A549 (cell line): ENCODE data around the gene ABCB4. TPM values are rescaled to one million over a fixed set of nuclear protein-coding genes. Genes with fewer than 3 reads are reported as not detected.

Experiments
- ATAC-seq, 2 experiments: fragments of 200-7000 bp in 1 of 2; fragments of >200 bp in 1 of 2; cut with Nextera tagmentation in 1 of 2; cut with Tn5 transposase in 1 of 2; 3 replicates each; pipeline versions ENCODE4 v1.8.0 to v1.9.1; 2018 to 2020; ENCODE audit warnings: mild to moderate bottlenecking in 1 of 2, moderate library complexity in 1 of 2
- CTCF ChIA-PET: fragments of 300-600 bp; sonication (Branson Sonifier 250); formaldehyde crosslinking; extraction: SDS; loops from one replicate; lab custom pipeline; 2021; ENCODE audit warnings: antibody characterized with exemption, inconsistent platforms; lab: Yijun Ruan, JAX
- POLR2A ChIA-PET: fragments of 350-600 bp; formaldehyde crosslinking; extraction: SDS; loops from one replicate; lab custom pipeline; 2021; ENCODE audit warnings: antibody characterized with exemption, inconsistent platforms; lab: Yijun Ruan, JAX
- DNase-seq, 2 experiments: peaks; one replicate each; pipeline versions ENCODE4 v3.0.0 to v3.0.0-alpha.2; 2011 to 2016; ENCODE audit warnings: low read depth in 1 of 2, low spot score in 1 of 2
- FAIRE-seq: peaks from 2 replicates; lab custom pipeline; 2011; peaks lifted over from hg19 to GRCh38; lab: Jason Lieb, UNC
- H3K27ac ChIP-seq, 2 experiments: fragments of >200 bp; sonication (Bioruptor Twin); formaldehyde crosslinking; 3 replicates each; pipeline ENCODE4 v1.5.1; 2016 to 2017
- H3K4me1 ChIP-seq: fragments of >200 bp; sonication (Bioruptor Twin); formaldehyde crosslinking; 3 replicates; pipeline ENCODE4 v1.6.1; 2016
- H3K4me2 ChIP-seq: fragments of >200 bp; sonication (Bioruptor Twin); formaldehyde crosslinking; 3 replicates; pipeline ENCODE4 v1.6.1; 2016
- H3K4me3 ChIP-seq: fragments of >200 bp; sonication (Bioruptor Twin); formaldehyde crosslinking; 3 replicates; pipeline ENCODE4 v1.5.1; 2016
- H3K9me3 ChIP-seq: fragments of >200 bp; sonication (Bioruptor Twin); formaldehyde crosslinking; 3 replicates; pipeline ENCODE4 v1.6.1; 2016
- ATOH8 ChIP-seq: fragments of 250-450 bp; sonication (Bioruptor Pico); IDR thresholded peaks from 2 replicates; pipeline ENCODE4 v1.5.0; 2020; ENCODE audit warnings: low read depth, mild to moderate bottlenecking, moderate library complexity
- CTCF ChIP-seq: fragments of >200 bp; sonication (Bioruptor Twin); formaldehyde crosslinking; IDR thresholded peaks from 3 replicates; pipeline ENCODE4 v1.5.1; 2016
- FOSL2 ChIP-seq, 2 experiments: fragments of 450-650 bp in 1 of 2; fragments of >200 bp in 1 of 2; sonication (Bioruptor Twin) in 1 of 2; formaldehyde crosslinking; IDR thresholded peaks; 2 replicates each; pipeline versions ENCODE4 v1.5.0 to v1.6.1; 2016 to 2020; ENCODE audit warnings: mild to moderate bottlenecking in 1 of 2, moderate library complexity in 1 of 2
- HES2 ChIP-seq: fragments of >200 bp; sonication (Bioruptor Twin); formaldehyde crosslinking; IDR thresholded peaks from 2 replicates; pipeline ENCODE4 v1.6.1; 2016
- HOXA7 ChIP-seq: fragments of 250-450 bp; sonication (Bioruptor Pico); IDR thresholded peaks from 2 replicates; pipeline ENCODE4 v1.5.0; 2020; ENCODE audit warnings: mild to moderate bottlenecking, moderate library complexity
- HOXB13 ChIP-seq: fragments of 250-450 bp; sonication (Bioruptor Pico); IDR thresholded peaks from 2 replicates; pipeline ENCODE4 v1.5.0; 2020; ENCODE audit warnings: low read depth, mild to moderate bottlenecking, moderate library complexity
- HOXB5 ChIP-seq: fragments of 250-450 bp; sonication (Bioruptor Pico); IDR thresholded peaks from 2 replicates; pipeline ENCODE4 v1.5.0; 2020; ENCODE audit warnings: mild to moderate bottlenecking, moderate library complexity
- MAFK ChIP-seq: fragments of 450-650 bp; IDR thresholded peaks from 2 replicates; pipeline ENCODE4 v1.6.1; 2014; ENCODE audit not compliant: partially characterized antibody
- MAZ ChIP-seq: fragments of 150-350 bp; IDR thresholded peaks from 2 replicates; pipeline ENCODE4 v1.6.1; 2014; ENCODE audit warnings: antibody characterized with exemption, low read depth, low read length, borderline replicate concordance
- MYC ChIP-seq: IDR thresholded peaks from 2 replicates; pipeline ENCODE4 v1.6.1; 2012; ENCODE audit warnings: mild to moderate bottlenecking, inconsistent platforms, low read length, improper control_type of control experiment, borderline replicate concordance
- PHF8 ChIP-seq: fragments of 200-600 bp; sonication (generic); IDR thresholded peaks from 2 replicates; pipeline ENCODE4 v1.6.1; 2016; ENCODE audit warnings: low read depth, mild to moderate bottlenecking, antibody characterized with exemption, moderate library complexity, borderline replicate concordance
- RAD21 ChIP-seq, 2 experiments: fragments of >200 bp in 1 of 2; sonication (Bioruptor Twin) in 1 of 2; formaldehyde crosslinking in 1 of 2; IDR thresholded peaks in 1 of 2; conservative IDR thresholded peaks in 1 of 2; 2 replicates in 1 of 2; 3 replicates in 1 of 2; pipeline ENCODE4 v1.6.1; 2012 to 2018; ENCODE audit warnings: inconsistent platforms in 1 of 2
- REST ChIP-seq: fragments of 200-600 bp; sonication (generic); IDR thresholded peaks from 2 replicates; pipeline ENCODE4 v1.6.1; 2016; ENCODE audit warnings: antibody characterized with exemption, mild to moderate bottlenecking, moderate library complexity
- SMC3 ChIP-seq: fragments of >200 bp; sonication (Bioruptor Twin); formaldehyde crosslinking; IDR thresholded peaks from 3 replicates; pipeline ENCODE4 v1.6.1; 2018; ENCODE audit warnings: inconsistent platforms
- ZC3H11A ChIP-seq: fragments of 450-650 bp; IDR thresholded peaks from 2 replicates; pipeline ENCODE4 v1.6.1; 2014; ENCODE audit warnings: antibody characterized with exemption, mild to moderate bottlenecking
- WGBS: methylation state at CpG from one replicate; pipeline ENCODE4 v1.1.6; 2017; ENCODE audit errors: missing lambda C conversion rate; 5-methylcytosine and 5-hydroxymethylcytosine counted together
- polyA plus RNA-seq, 4 experiments: library from polyadenylated mRNA; depleted of rRNA in 3 of 4; stranded (reverse); fragments of >200 nt; fragmentation: RNase III in 1 of 4; extraction: RNeasy Plus Mini Kit Qiagen cat#74134 plus additional on column Dnase treatment in 1 of 4; gene quantifications; 2 replicates in 3 of 4; 3 replicates in 1 of 4; pipeline ENCODE4 v1.2.3, GENCODE V29; 2011 to 2017

ABCB4 gene
- polyA plus RNA-seq, 2 of the 4 experiments (the other 2 are of a cell fraction) = 0.12 TPM; not detected in 1

GRCh38 chr7:87510411-87510875 is 35.0 kb upstream of the ABCB4 start:
- ATAC-seq = no peak
- no peak for TF ChIP-seq PHF8
- TF ChIP-seq, all 56 proteins: peak for 0
- no peak for DNase-seq
- Histone ChIP-seq H3K27ac (no peak overlapping the region), H3K4me3 (no peak overlapping the region), H3K9me3 (no peaks in the 10 kb centered on the region), H3K4me1 (no peaks in the 10 kb centered on the region), H3K4me2 (no peak overlapping the region)
- POLR2A ChIA-PET = no interaction called here
- 64% methylated on average over 1 of the region's 1 CpG for WGBS
- CTCF ChIA-PET = no interaction called here
- no peak for FAIRE-seq

- Histone ChIP-seq H3K27ac (no peak overlapping the region), H3K4me3 (no peak overlapping the region), H3K9me3 (no peaks in the 10 kb centered on the region), H3K4me2 (no peak overlapping the region), H3K4me1 (no peaks in the 10 kb centered on the region)
- ChIA-PET POLR2A (no interaction called here), CTCF (interaction anchor here (1.2 kb wide), 1 partner anchor 377 kb away, joined by 4 read pairs; no protein-coding TSS in a partner anchor)
- ATAC-seq (peak in 1 of 2 experiments; percentile 51; a peak in 2 of 6 replicates), DNase-seq (peak; percentile 3 to 7), FAIRE-seq (no peak)
- TF ChIP-seq REST (no peak), MAFK (no peak), FOSL2 (IDR thresholded peaks at IDR 0.05) (no peak), FOSL2 (CRISPR knock-in tag; IDR thresholded peaks at IDR 0.05) (no peak), HOXB13 (no peak), HOXA7 (no peak), ATOH8 (no peak), CTCF (0 out of 3 replicates have a peak, but pooled peaks have one; percentile 15), RAD21 (conservative IDR thresholded peaks at IDR 0.05 in 1 of 2, IDR thresholded peaks at IDR 0.05 in 1 of 2) (peak in 1 of 2 experiments; percentile 33; a peak in 2 of 5 replicates), ZC3H11A (no peak), SMC3 (no peak), MAZ (no peak), MYC (no peak), HES2 (no peak), HOXB5 (CRISPR knock-in tag) (no peak)
- WGBS = 10% methylated on average over 3 of the region's 3 CpGs
Measured at GRCh38 chr7:87507446-87507845, 32.0 kb upstream of the ABCB4 start.
